ENCODE measurements around the gene PLXNA2. TPM values are rescaled to one million over a fixed set of nuclear protein-coding genes. Genes with fewer than 3 reads are reported as not detected.

The PLXNA2 gene
- polyA plus RNA-seq, 2 of the 4 experiments (the other 2 are of a cell fraction): 0.36 to 0.87 TPM

- POLR2A ChIA-PET: no interaction called here
- TF ChIP-seq GATA3 (IDR thresholded peaks at IDR 0.05; ENCODE audit: borderline replicate concordance): no peak
- Histone ChIP-seq H3K4me2 (no peak overlapping the region), H3K9me3 (no peaks in the 10 kb centered on the region), H3K27ac (no peak overlapping the region), H3K4me3 (no peak overlapping the region), H3K4me1 (no peaks in the 10 kb centered on the region)
- CTCF ChIA-PET: interaction anchor here (1.2 kb wide), 1 partner anchor 21 kb away, joined by 3 read pairs; no protein-coding TSS in a partner anchor
- DNase-seq (ENCODE audit: low read depth in 1 of 2, low spot score in 1 of 2): no peak
- FAIRE-seq: no peak
- ATAC-seq: no peak
These were observed 178.3 kb downstream of the PLXNA2 start for GRCh38 chr1:208065862-208066261.

GRCh38 chr1:208061632-208062031 is 182.6 kb downstream of the PLXNA2 start:
- FAIRE-seq: no peak

GRCh38 chr1:208061118-208061517 is 183.1 kb downstream of the PLXNA2 start:
- H3K9me3 ChIP-seq: no peaks in the 10 kb centered on the region
- no peaks in the 10 kb centered on the region for H3K4me1 ChIP-seq
- no peak overlapping the region for H3K4me2 ChIP-seq
- FAIRE-seq (no peak), DNase-seq (ENCODE audit: low read depth in 1 of 2, low spot score in 1 of 2) (no peak), ATAC-seq (no peak)
- ChIA-PET POLR2A (no interaction called here), CTCF (interaction anchor here (1.6 kb wide), 1 partner anchor 39 kb away, joined by 3 read pairs; no protein-coding TSS in a partner anchor)
- no peak overlapping the region for H3K27ac ChIP-seq
- H3K4me3 ChIP-seq: no peak overlapping the region
- WGBS (ENCODE audit: missing lambda C conversion rate): 53% methylated on average over 4 of the region's 4 CpGs
- TF ChIP-seq EHMT2 (IDR thresholded peaks at IDR 0.05; ENCODE audit: low read depth) (no peak), E2F6 (IDR thresholded peaks at IDR 0.05; ENCODE audit: borderline replicate concordance, low read depth) (no peak), SREBF2 (IDR thresholded peaks at IDR 0.05) (no peak), BHLHE40 (IDR thresholded peaks at IDR 0.05; ENCODE audit: low read depth, low read length) (no peak), TFCP2L1 (CRISPR knock-in tag; IDR thresholded peaks at IDR 0.05) (no peak), CBX2 (IDR thresholded peaks at IDR 0.05; ENCODE audit: borderline replicate concordance, low read depth) (no peak), MAFK (IDR thresholded peaks at IDR 0.05; ENCODE audit: partially characterized antibody) (no peak), ELK1 (IDR thresholded peaks at IDR 0.05; ENCODE audit: low read depth, low read length) (no peak), NFE2L2 (conservative IDR thresholded peaks at IDR 0.05; ENCODE audit: low read length) (no peak), NR3C1 (IDR thresholded peaks at IDR 0.05) (no peak), USF2 (IDR thresholded peaks at IDR 0.05) (no peak), EP300 (IDR thresholded peaks at IDR 0.05) (no peak), MAX (IDR thresholded peaks at IDR 0.05) (no peak), SMC3 (IDR thresholded peaks at IDR 0.05) (no peak), CTCF (IDR thresholded peaks at IDR 0.05) (no peak)

More at GRCh38 chr1:208061632-208062031, 182.6 kb downstream of the PLXNA2 start:
- no peak overlapping the region for H3K4me2 ChIP-seq
- DNase-seq (ENCODE audit: low read depth in 1 of 2, low spot score in 1 of 2) (no peak), ATAC-seq (no peak)
- H3K4me1 ChIP-seq: no peaks in the 10 kb centered on the region
- POLR2A ChIA-PET: no interaction called here
- no peak overlapping the region for H3K27ac ChIP-seq
- CTCF ChIA-PET: interaction anchor here (1.6 to 1.7 kb wide), 2 partner anchors 39 to 40 kb away, joined by 3 to 4 read pairs; no protein-coding TSS in a partner anchor
- H3K9me3 ChIP-seq: no peaks in the 10 kb centered on the region
- TF ChIP-seq REST (IDR thresholded peaks at IDR 0.05): no peak
- TF ChIP-seq HDAC2 (IDR thresholded peaks at IDR 0.05): no peak
- TF ChIP-seq RNF2 (IDR thresholded peaks at IDR 0.05; ENCODE audit: borderline replicate concordance, low read depth): no peak
- TF ChIP-seq JUN (IDR thresholded peaks at IDR 0.05): no peak
- TF ChIP-seq SMC3 (IDR thresholded peaks at IDR 0.05): no peak
- no peak for TF ChIP-seq CHD2 (IDR thresholded peaks at IDR 0.05; ENCODE audit: low read length, partially characterized antibody)
- no peak for TF ChIP-seq E2F6 (IDR thresholded peaks at IDR 0.05; ENCODE audit: borderline replicate concordance, low read depth)
- TF ChIP-seq ZNF302 (CRISPR knock-in tag; IDR thresholded peaks at IDR 0.05): no peak
- TF ChIP-seq JUNB (IDR thresholded peaks at IDR 0.05): no peak
- TF ChIP-seq RAD21 (conservative IDR thresholded peaks at IDR 0.05 in 1 of 2, IDR thresholded peaks at IDR 0.05 in 1 of 2): no peak
- no peak for TF ChIP-seq EP300 (IDR thresholded peaks at IDR 0.05)
- TF ChIP-seq POLR2A (IDR thresholded peaks at IDR 0.05; ENCODE audit: low read length): no peak
- H3K4me3 ChIP-seq: no peak overlapping the region
- WGBS (ENCODE audit: missing lambda C conversion rate): 30% methylated on average over 3 of the region's 3 CpGs
